Fibroblast of mammary gland (primary cell): ENCODE results near the gene VAC14.

Source experiments
- DNase-seq: peaks from one replicate; pipeline ENCODE4 v3.0.0-alpha.2; 2010; ENCODE audit warnings: low read depth
- H3K4me3 ChIP-seq: 2 replicates; pipeline ENCODE4 v1.5.1; 2011; ENCODE audit warnings: low read depth, mild to moderate bottlenecking, low read length, moderate library complexity; ENCODE audit not compliant: control insufficient read depth
- CTCF ChIP-seq: conservative IDR thresholded peaks from 2 replicates; pipeline ENCODE4 v1.5.1; 2011; ENCODE audit warnings: low read depth, low read length, inconsistent platforms; ENCODE audit not compliant: control insufficient read depth, insufficient read depth

The VAC14 gene

GRCh38 chr16:70804734-70805169 lies 3.8 kb upstream of the VAC14 start:
- no peak overlapping the region for H3K4me3 ChIP-seq
- TF ChIP-seq CTCF = no peak
- no peak for DNase-seq

- TF ChIP-seq CTCF = no peak
- H3K4me3 ChIP-seq = no peak overlapping the region
- peak; percentile 98 for DNase-seq
Observed at GRCh38 chr16:70804153-70804733, 3.3 kb upstream of the VAC14 start.

- TF ChIP-seq CTCF = no peak
- H3K4me3 ChIP-seq = no peak overlapping the region
- DNase-seq = no peak
Observed at GRCh38 chr16:70803319-70803718, 2.4 kb upstream of the VAC14 start.

- no peak overlapping the region for H3K4me3 ChIP-seq
- no peak for DNase-seq
- no peak for TF ChIP-seq CTCF
Observed at GRCh38 chr16:70801611-70802010, 653 bp upstream of the VAC14 start.

DNA sequence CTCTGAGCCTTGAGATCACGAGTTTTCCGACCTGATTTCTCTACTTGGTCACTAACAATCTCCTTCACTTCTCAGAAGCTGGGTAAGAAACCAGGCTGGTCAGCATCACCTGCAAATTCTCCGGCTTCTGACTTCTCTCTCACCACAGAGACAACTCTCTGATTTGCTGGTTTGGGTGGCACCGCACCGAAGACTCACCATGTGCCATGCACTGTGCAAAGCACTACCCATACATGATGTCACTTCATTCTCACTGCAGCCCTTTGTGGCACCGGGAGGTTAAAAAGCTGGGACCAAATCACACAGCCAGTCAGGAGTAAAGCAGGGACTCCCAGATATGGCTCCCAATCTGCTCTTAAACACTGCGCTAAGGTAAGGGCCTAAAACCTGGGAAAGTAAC lies 647 bp downstream of the VAC14 start:
- peak overlapping the region; percentile 80 for H3K4me3 ChIP-seq
- no peak for TF ChIP-seq CTCF
- DNase-seq = no peak

GRCh38 chr16:70796301-70796700 lies 4.7 kb downstream of the VAC14 start:
- DNase-seq = no peak

More at GRCh38 chr16:70796301-70796700, 4.7 kb downstream of the VAC14 start:
- H3K4me3 ChIP-seq = no peak overlapping the region
- TF ChIP-seq CTCF = no peak
